Measurements from ENCODE around the gene MUL1. TPM values are rescaled to one million over a fixed set of nuclear protein-coding genes. Genes with fewer than 3 reads are reported as not detected.

The MUL1 gene
- total RNA-seq, 1 experiment from 2014 or later = 19.1 TPM

- no peak for DNase-seq (ENCODE audit: low spot score)
Observed at GRCh38 chr1:20472121-20472520, 35.8 kb downstream of the MUL1 start.

- peak; percentile 46 for DNase-seq (ENCODE audit: low spot score)
Observed at GRCh38 chr1:20470194-20470593, 37.8 kb downstream of the MUL1 start.

DNA sequence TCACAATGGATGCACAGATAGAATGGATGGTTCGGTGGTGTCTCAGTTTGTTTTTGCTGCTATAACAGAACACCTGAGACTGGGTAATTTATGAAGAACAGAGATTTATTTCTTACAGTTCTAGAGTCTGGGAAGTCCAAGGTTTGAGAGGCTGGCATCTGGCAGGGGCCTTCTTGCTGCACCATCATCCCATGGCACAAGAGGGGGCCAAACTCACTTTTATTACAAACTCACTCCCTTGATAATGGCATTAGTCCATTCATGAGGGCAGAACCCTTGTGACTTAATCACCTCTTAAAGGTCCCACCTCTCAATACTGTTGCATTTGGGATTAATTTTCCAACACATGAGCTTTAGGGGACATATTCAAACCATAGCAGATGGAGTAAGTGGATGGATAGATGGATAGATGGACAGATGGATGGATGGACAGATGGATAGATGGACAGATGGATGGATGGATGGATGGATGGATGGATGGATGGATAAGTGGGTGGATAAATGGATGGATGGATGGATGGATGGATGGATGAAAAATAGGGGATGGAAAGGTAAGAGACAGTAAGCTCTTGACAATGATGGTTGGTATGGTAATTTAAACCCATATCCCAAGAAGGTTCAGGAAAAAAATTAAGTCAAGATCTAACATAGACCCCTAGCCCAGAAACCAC, 38.4 kb downstream of the MUL1 start:
- peak; percentile 51 for DNase-seq (ENCODE audit: low spot score)

DNA sequence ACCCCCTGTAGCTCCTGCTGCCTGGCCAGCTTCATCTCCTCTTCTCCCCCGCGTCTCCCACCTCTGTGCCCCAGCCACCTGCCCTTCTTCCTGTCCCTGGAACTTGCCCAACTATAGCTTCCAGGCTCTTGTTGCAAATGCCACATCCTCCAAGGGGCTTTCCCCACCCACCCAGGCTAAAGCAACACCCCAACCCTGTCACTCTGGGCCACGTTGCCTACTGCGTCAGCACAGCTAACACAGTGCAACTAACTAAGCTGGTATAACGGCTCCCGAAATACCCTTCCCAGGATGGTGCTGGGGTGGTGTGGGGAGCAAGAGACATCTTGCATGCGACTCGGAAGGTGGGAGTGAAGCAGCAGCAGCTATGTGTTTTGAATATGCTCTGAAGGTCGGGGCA, 41.7 kb downstream of the MUL1 start:
- DNase-seq (ENCODE audit: low spot score) = no peak

DNA sequence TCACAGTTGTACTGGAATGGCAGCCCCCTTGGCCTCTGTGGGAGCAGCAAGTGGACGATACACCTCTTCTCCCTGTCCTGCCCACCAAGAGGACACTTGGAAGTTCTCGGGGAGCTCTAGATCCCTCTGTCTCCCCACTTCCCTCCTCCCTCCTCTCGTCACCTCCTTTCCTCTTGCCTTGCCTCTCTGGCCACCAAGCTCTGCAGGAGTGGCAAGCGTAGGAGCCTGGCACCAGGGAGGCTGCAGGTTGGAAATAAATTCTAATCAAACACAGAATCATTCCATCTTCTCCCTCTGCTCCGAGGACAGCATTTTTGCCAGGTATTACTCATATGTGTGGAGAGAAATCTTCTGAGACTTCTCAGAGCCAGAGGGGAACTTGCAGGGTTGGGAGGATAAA, 42.8 kb downstream of the MUL1 start:
- no peak for DNase-seq (ENCODE audit: low spot score)

- no peak for DNase-seq (ENCODE audit: low spot score)
Observed at GRCh38 chr1:20463502-20463901, 44.4 kb downstream of the MUL1 start.

DNA sequence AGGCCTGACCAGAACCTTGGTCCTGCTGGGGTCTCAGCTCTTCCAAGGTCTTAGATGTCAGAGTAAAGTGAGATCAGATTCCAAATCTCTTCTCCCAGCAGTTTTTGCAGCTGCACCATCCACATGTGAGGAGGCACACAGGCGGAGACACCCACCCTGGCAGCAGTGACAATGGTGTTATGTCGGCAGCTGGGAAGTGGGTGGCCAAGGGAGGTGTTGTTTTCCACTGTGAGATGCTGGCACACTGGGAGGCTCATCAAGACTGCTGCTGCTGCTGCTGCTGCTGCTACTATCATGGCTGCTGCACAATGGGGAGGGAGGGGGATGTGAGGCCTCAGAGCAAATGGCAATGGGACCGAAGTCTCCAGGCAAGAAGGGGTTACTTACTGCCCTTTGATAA, 45.6 kb downstream of the MUL1 start:
- DNase-seq (ENCODE audit: low spot score) = no peak

GRCh38 chr1:20458717-20459116, 49.2 kb downstream of the MUL1 start:
- no peak for DNase-seq (ENCODE audit: low spot score)

DNA sequence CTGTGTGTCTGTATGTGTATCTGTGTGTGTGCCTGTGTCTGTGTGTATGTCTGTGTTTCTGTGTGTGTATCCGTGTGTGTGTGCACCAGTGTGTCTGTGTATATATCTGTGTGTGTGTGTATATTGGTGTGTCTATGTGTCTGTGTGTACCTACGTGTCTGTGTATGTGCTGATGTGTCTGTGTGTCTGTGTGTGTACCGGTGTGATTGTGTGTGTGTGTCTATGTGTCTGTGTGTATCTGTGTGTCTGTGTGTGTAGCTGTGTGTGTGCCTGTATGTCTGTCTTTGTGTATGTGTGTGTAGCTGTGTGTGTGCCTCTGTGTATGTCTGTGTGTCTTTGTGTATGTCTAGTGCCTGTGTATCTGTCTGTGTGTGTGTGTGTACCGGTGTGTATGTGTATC, 53.9 kb downstream of the MUL1 start:
- no peak for DNase-seq (ENCODE audit: low spot score)

DNA sequence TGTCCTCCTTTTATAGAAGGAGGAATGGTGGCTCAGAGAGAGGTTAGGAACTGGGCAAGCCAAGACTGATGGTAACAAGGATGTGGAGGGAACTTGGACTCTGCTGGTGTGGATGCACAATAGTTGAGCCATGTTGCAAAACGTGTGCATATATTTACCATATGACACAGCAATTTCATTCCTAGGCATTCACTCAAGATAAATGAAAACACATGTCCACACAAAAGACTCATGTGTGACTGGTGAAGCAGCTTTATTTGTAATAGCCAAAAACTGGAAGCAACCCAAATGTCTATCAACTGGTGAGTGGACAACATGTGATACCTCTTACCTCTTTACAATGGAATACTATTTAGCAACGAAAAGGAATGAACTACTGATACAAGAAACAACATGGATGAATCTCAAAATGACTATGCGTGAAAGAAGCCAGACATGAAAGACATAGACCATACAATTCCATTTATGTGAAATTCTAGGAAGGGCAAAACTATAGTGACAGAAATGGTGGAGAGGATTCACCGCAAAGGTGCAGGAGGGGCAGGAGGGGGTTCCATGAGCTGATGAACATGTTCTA, 58.1 kb downstream of the MUL1 start:
- no peak for DNase-seq (ENCODE audit: low spot score)

Other genes with a start within 250 kb of the MUL1 start
- not detected in 2 replicates for gene VWA5B1, start 217.3 kb downstream of the MUL1 start, total RNA-seq (2014; rRNA removed; shearing (Covaris generic))
- gene CAMK2N1, start 21.9 kb downstream of the MUL1 start, total RNA-seq (2014; rRNA removed; shearing (Covaris generic)) = 13.9 and 17.0 TPM in 2 replicates
- gene FAM43B, start 44.4 kb upstream of the MUL1 start, total RNA-seq (2014; rRNA removed; shearing (Covaris generic)) = not detected in 2 replicates
- gene CDA, start 80.9 kb upstream of the MUL1 start, total RNA-seq (2014; rRNA removed; shearing (Covaris generic)) = 1.7 and 3.2 TPM in 2 replicates
- gene PINK1, start 125.3 kb upstream of the MUL1 start, total RNA-seq (2014; rRNA removed; shearing (Covaris generic)) = 21.2 and 22.3 TPM in 2 replicates
- 269 and 276 TPM in 2 replicates for gene DDOST, start 153.2 kb upstream of the MUL1 start, total RNA-seq (2014; rRNA removed; shearing (Covaris generic))
- not detected in 2 replicates for gene KIF17, start 209.9 kb upstream of the MUL1 start, total RNA-seq (2014; rRNA removed; shearing (Covaris generic))
- 0.55 and 3.6 TPM in 2 replicates for gene SH2D5, start 224.6 kb upstream of the MUL1 start, total RNA-seq (2014; rRNA removed; shearing (Covaris generic))

Measured in HT-29 (cell line).